GM23248 (cell line): ENCODE data around the gene ORC2.

Experiments used
- EZH2 ChIP-seq: fragments of 200-600 bp; sonication (generic); IDR thresholded peaks from 2 replicates; pipeline ENCODE4 v1.6.1; 2018; ENCODE audit warnings: antibody characterized with exemption, mild to moderate bottlenecking; ENCODE audit not compliant: insufficient read depth, poor library complexity, severe bottlenecking
- EZH2phosphoT487 ChIP-seq: fragments of 200-600 bp; sonication (generic); IDR thresholded peaks from 2 replicates; pipeline ENCODE4 v1.6.1; 2018; ENCODE audit warnings: antibody characterized with exemption, moderate library complexity, mild to moderate bottlenecking, low read depth; ENCODE audit not compliant: insufficient read depth

- TF ChIP-seq EZH2, result no peak
- no peak for TF ChIP-seq EZH2phosphoT487
Observed at GRCh38 chr2:200871151-200871550, 92.3 kb downstream of the ORC2 start.
